Measurements from ENCODE around the gene PROSER1. TPM values are rescaled to one million over a fixed set of nuclear protein-coding genes. Genes with fewer than 3 reads are reported as not detected.

PROSER1 gene
- total and polyA plus RNA-seq, 4 donors = 3.0 to 11.3 (median 7.3) TPM

GRCh38 chr13:39025433-39025839 lies 12.5 kb downstream of the PROSER1 start:
- TF ChIP-seq CTCF (IDR thresholded peaks at IDR 0.05; ENCODE audit: low read depth, low read length, missing input control) = no peak
- no peak for TF ChIP-seq HNF4A (conservative IDR thresholded peaks at IDR 0.05)
- TF ChIP-seq YY1 (IDR thresholded peaks at IDR 0.05) = no peak
- TF ChIP-seq MAX (IDR thresholded peaks at IDR 0.05) = no peak
- no peak for TF ChIP-seq EGR1 (IDR thresholded peaks at IDR 0.05; ENCODE audit: low read depth in 2 of 2)
- TF ChIP-seq SP1 (IDR thresholded peaks at IDR 0.05) = no peak
- no peak for TF ChIP-seq HNF4G (IDR thresholded peaks at IDR 0.05)
- TF ChIP-seq FOXA2 (IDR thresholded peaks at IDR 0.05) = no peak
- no peak for TF ChIP-seq RAD21 (IDR thresholded peaks at IDR 0.05)
- TF ChIP-seq TAF1 (conservative IDR thresholded peaks at IDR 0.05) = no peak
- TF ChIP-seq JUND (IDR thresholded peaks at IDR 0.05) = no peak
- no peak for TF ChIP-seq NR2F2 (IDR thresholded peaks at IDR 0.05)
- no peak for TF ChIP-seq ATF3 (IDR thresholded peaks at IDR 0.05)
- TF ChIP-seq RXRA (IDR thresholded peaks at IDR 0.05) = no peak
- no peak for TF ChIP-seq GABPA (IDR thresholded peaks at IDR 0.05 in 1 of 2, conservative IDR thresholded peaks at IDR 0.05 in 1 of 2)
- TF ChIP-seq, protein P1, sequence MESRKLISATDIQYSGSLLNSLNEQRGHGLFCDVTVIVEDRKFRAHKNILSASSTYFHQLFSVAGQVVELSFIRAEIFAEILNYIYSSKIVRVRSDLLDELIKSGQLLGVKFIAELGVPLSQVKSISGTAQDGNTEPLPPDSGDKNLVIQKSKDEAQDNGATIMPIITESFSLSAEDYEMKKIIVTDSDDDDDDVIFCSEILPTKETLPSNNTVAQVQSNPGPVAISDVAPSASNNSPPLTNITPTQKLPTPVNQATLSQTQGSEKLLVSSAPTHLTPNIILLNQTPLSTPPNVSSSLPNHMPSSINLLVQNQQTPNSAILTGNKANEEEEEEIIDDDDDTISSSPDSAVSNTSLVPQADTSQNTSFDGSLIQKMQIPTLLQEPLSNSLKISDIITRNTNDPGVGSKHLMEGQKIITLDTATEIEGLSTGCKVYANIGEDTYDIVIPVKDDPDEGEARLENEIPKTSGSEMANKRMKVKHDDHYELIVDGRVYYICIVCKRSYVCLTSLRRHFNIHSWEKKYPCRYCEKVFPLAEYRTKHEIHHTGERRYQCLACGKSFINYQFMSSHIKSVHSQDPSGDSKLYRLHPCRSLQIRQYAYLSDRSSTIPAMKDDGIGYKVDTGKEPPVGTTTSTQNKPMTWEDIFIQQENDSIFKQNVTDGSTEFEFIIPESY (IDR thresholded peaks at IDR 0.05) = no peak

GRCh38 chr13:39023761-39024160 lies 14.1 kb downstream of the PROSER1 start:
- Histone ChIP-seq H3K36me3 (ENCODE audit: control insufficient read depth in 4 of 4, insufficient read depth in 3 of 4, low read depth in 1 of 4, low read length in 3 of 4) (peaks cover 2 to 59% (median 49%) of the 10 kb centered on the region in 4 donors), H3K27ac (ENCODE audit: low read depth in 1 of 2, low read length in 2 of 2) (no peak overlapping the region), H3K9ac (ENCODE audit: low read depth in 1 of 2, low read length in 2 of 2) (no peak overlapping the region), H3K4me1 (ENCODE audit: control insufficient read depth in 4 of 4, insufficient read depth in 4 of 4, low read length in 3 of 4) (no peaks in the 10 kb centered on the region), H3K4me3 (ENCODE audit: low read depth in 1 of 3, low read length in 3 of 3) (no peak overlapping the region), H3K9me3 (ENCODE audit: control insufficient read depth in 4 of 4, low read length in 3 of 4) (no peaks in the 10 kb centered on the region), H3K27me3 (ENCODE audit: control insufficient read depth in 4 of 4, insufficient read depth in 4 of 4, low read length in 3 of 4) (no peaks in the 10 kb centered on the region)
- DNase-seq (ENCODE audit: low spot score) = no peak
- TF ChIP-seq RXRA (IDR thresholded peaks at IDR 0.05) (no peak), TAF1 (conservative IDR thresholded peaks at IDR 0.05) (no peak), ATF3 (IDR thresholded peaks at IDR 0.05) (no peak), JUND (IDR thresholded peaks at IDR 0.05) (no peak), GABPA (IDR thresholded peaks at IDR 0.05 in 1 of 2, conservative IDR thresholded peaks at IDR 0.05 in 1 of 2) (no peak), FOXA2 (IDR thresholded peaks at IDR 0.05) (no peak), YY1 (IDR thresholded peaks at IDR 0.05) (no peak)

More at GRCh38 chr13:39025433-39025839, 12.5 kb downstream of the PROSER1 start:
- no peaks in the 10 kb centered on the region for H3K9me3 ChIP-seq (ENCODE audit: control insufficient read depth in 4 of 4, low read length in 3 of 4)
- no peak for DNase-seq (ENCODE audit: low spot score)
- H3K27ac ChIP-seq (ENCODE audit: low read depth in 1 of 2, low read length in 2 of 2) = no peak overlapping the region
- no peak overlapping the region for H3K9ac ChIP-seq (ENCODE audit: low read depth in 1 of 2, low read length in 2 of 2)
- no peak overlapping the region for H3K4me3 ChIP-seq (ENCODE audit: low read depth in 1 of 3, low read length in 3 of 3)
- no peaks in the 10 kb centered on the region for H3K27me3 ChIP-seq (ENCODE audit: control insufficient read depth in 4 of 4, insufficient read depth in 4 of 4, low read length in 3 of 4)
- H3K4me1 ChIP-seq (ENCODE audit: control insufficient read depth in 4 of 4, insufficient read depth in 4 of 4, low read length in 3 of 4) = peaks cover 0 to under 1% (median 0%) of the 10 kb centered on the region in 4 donors
- peaks cover 2 to 59% (median 49%) of the 10 kb centered on the region in 4 donors for H3K36me3 ChIP-seq (ENCODE audit: control insufficient read depth in 4 of 4, insufficient read depth in 3 of 4, low read depth in 1 of 4, low read length in 3 of 4)
- WGBS = 89% methylated on average over 2 of the region's 2 CpGs

Measured in liver (tissue), 9 donors.